HEK293T (cell line): ENCODE results near the gene RAB3IL1.

Experiments
- CTCF ChIA-PET: fragments of 350-600 bp; formaldehyde crosslinking; extraction: SDS; loops from one replicate; lab custom pipeline; 2021; ENCODE audit warnings: antibody characterized with exemption, inconsistent platforms; lab: Yijun Ruan, JAX
- POLR2A ChIA-PET: fragments of 350-600 bp; formaldehyde crosslinking; extraction: SDS; loops from one replicate; lab custom pipeline; 2020; ENCODE audit warnings: antibody characterized with exemption, inconsistent platforms; lab: Yijun Ruan, JAX
- DNase-seq: peaks from one replicate; pipeline ENCODE4 v3.0.0; 2012; ENCODE audit warnings: mixed read lengths; ENCODE audit errors: extremely low spot score
- ARNT ChIP-seq: fragments of 450-650 bp; IDR thresholded peaks from 2 replicates; pipeline ENCODE4 v1.6.1; 2017; ENCODE audit warnings: mild to moderate bottlenecking
- BHLHE40 ChIP-seq: fragments of 450-650 bp; IDR thresholded peaks from 2 replicates; pipeline ENCODE4 v1.6.1; 2016; ENCODE audit warnings: mild to moderate bottlenecking, moderate library complexity, borderline replicate concordance
- CTBP1 ChIP-seq: fragments of 450-650 bp; IDR thresholded peaks from 2 replicates; pipeline ENCODE4 v1.6.1; 2016; ENCODE audit warnings: borderline replicate concordance
- ELF4 ChIP-seq: fragments of 450-650 bp; IDR thresholded peaks from 2 replicates; pipeline ENCODE4 v1.6.1; 2017; ENCODE audit warnings: antibody characterized with exemption
- FOXA1 ChIP-seq: fragments of 450-650 bp; IDR thresholded peaks from 2 replicates; pipeline ENCODE4 v1.6.1; 2016; ENCODE audit warnings: mild to moderate bottlenecking
- FOXK2 ChIP-seq: fragments of 450-650 bp; IDR thresholded peaks from 2 replicates; pipeline ENCODE4 v1.6.1; 2016; ENCODE audit warnings: mild to moderate bottlenecking
- FOXM1 ChIP-seq: fragments of 450-650 bp; IDR thresholded peaks from 2 replicates; pipeline ENCODE4 v1.6.1; 2017; ENCODE audit warnings: mild to moderate bottlenecking, borderline replicate concordance
- HDGF ChIP-seq: fragments of 450-650 bp; IDR thresholded peaks from 2 replicates; pipeline ENCODE4 v1.6.1; 2017; ENCODE audit warnings: antibody characterized with exemption, borderline replicate concordance
- L3MBTL2 ChIP-seq: fragments of 450-650 bp; conservative IDR thresholded peaks from 2 replicates; pipeline ENCODE4 v1.6.1; 2016; ENCODE audit warnings: mild to moderate bottlenecking
- LEF1 ChIP-seq: fragments of 450-650 bp; IDR thresholded peaks from 2 replicates; pipeline ENCODE4 v1.6.1; 2017; ENCODE audit warnings: mild to moderate bottlenecking, borderline replicate concordance
- NFRKB ChIP-seq: fragments of 450-650 bp; IDR thresholded peaks from 2 replicates; pipeline ENCODE4 v1.6.1; 2016; ENCODE audit warnings: mild to moderate bottlenecking, moderate library complexity
- SP1 ChIP-seq: fragments of 450-650 bp; IDR thresholded peaks from 2 replicates; pipeline ENCODE4 v1.6.1; 2017
- SUZ12 ChIP-seq: fragments of 450-650 bp; IDR thresholded peaks from 2 replicates; pipeline ENCODE4 v1.6.1; 2016; ENCODE audit warnings: mild to moderate bottlenecking
- TARDBP ChIP-seq: fragments of 450-650 bp; IDR thresholded peaks from 2 replicates; pipeline ENCODE4 v1.6.1; 2016
- ZNF384 ChIP-seq: fragments of 450-650 bp; IDR thresholded peaks from 2 replicates; pipeline ENCODE4 v1.6.1; 2016
- TF ChIP-seq, protein P1 (sequence below): fragments of 450-650 bp; IDR thresholded peaks from 2 replicates; pipeline ENCODE4 v1.6.1; 2016

The RAB3IL1 gene

DNA sequence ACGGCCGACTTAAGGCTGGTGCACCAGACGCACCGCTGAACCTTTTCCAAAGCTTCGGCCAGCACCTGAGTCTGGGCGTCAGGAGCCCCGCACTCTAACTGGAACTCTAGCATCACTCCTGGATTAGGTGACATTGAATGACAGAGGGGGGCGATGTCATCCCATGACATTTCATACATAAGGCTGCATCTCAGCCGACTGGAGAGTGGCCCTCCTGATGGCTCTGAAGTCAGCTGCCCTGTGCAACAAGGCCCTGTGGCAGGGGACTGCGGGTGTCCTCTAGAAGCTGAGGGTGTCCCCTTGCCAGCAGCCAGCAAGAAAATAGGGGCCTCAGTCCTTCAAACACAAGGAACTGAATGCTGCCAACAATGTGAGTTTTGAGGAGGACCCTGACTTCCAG is 16.0 kb downstream of the RAB3IL1 start:
- no peak for DNase-seq
- CTCF ChIA-PET = interaction anchor here (0.7 to 6.9 kb wide), 3 partner anchors 46 to 205 kb away, joined by 3 to 73 read pairs (median 4); no protein-coding TSS in a partner anchor
- no peak for TF ChIP-seq ZNF384
- POLR2A ChIA-PET = interaction anchor here (0.9 to 1.1 kb wide), 2 partner anchors 46 to 48 kb away, joined by 3 read pairs; no protein-coding TSS in a partner anchor

DNA sequence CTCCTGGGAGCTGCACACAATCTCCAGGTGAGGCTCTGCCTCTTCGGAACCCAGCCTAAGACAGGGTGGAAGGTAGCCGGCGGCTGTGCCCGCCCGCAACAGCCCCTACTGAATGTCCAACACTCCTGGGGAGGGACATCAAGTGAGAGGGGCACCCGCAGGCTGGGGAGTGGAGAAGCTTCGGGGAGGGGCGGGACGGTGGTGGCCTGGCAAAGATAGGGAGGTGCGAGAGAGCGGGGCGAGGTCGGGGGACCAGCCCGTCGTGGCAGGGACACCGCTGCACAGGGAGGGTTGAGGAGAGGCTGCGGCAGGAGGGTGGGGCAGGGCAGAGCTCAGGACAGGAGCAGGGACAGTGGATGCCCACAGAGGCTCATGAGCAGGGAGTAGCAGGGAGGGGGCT is 17.1 kb downstream of the RAB3IL1 start:
- CTCF ChIA-PET = interaction anchor here (0.5 to 6.9 kb wide), 7 partner anchors 8 to 208 kb away, joined by 3 to 77 read pairs (median 21); no protein-coding TSS in a partner anchor
- TF ChIP-seq FOXK2 = no peak
- no peak for TF ChIP-seq HDGF
- no peak for TF ChIP-seq FOXM1
- TF ChIP-seq SUZ12 = no peak
- TF ChIP-seq NFRKB = no peak
- TF ChIP-seq BHLHE40 = no peak
- no peak for TF ChIP-seq LEF1
- TF ChIP-seq L3MBTL2 = no peak
- TF ChIP-seq FOXA1 = no peak
- TF ChIP-seq TARDBP = no peak
- no peak for TF ChIP-seq ZNF384
- TF ChIP-seq SP1 = no peak
- TF ChIP-seq ELF4 = no peak
- no peak for TF ChIP-seq CTBP1
- TF ChIP-seq ARNT = no peak
- TF ChIP-seq, protein P1, sequence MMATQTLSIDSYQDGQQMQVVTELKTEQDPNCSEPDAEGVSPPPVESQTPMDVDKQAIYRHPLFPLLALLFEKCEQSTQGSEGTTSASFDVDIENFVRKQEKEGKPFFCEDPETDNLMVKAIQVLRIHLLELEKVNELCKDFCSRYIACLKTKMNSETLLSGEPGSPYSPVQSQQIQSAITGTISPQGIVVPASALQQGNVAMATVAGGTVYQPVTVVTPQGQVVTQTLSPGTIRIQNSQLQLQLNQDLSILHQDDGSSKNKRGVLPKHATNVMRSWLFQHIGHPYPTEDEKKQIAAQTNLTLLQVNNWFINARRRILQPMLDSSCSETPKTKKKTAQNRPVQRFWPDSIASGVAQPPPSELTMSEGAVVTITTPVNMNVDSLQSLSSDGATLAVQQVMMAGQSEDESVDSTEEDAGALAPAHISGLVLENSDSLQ = no peak
- no peak for DNase-seq
- POLR2A ChIA-PET = interaction anchor here (0.7 to 2.4 kb wide), 2 partner anchors 47 to 67 kb away, joined by 3 to 8 read pairs; partner anchors contain the start of gene FTH1

DNA sequence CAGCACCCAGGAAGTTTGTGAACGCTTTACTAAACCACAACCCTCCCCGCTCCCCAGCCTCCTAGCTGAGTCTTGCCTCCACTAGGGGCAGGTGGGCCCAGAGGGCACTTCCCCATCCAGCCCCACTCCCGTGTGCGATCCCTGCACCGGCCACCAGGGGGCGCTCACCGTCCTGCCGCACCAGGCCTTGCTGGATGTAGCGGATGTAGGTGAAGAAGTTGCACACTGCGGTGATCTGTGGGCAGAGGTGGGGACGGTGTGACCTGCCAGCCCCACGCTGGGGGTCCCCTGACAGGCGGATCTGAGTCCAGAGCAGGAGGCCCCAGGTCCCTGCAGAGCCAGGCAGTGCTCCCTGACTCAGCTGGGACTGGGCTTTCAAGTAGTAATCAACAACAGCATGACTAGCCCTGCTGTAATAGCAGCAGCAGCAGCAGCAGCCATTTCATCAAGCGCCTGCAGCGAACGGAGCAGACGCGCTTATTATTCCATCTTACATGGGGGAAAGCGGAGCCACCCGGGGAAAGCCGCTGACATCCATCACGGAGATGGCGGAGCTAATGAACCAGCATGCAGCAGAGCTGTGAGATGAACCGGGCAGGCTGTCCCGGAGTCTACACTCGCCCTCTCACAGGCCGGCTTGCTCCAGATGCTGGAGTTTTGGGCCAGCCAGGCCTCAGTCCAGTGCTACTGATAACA is 18.1 kb downstream of the RAB3IL1 start:
- peak; percentile 95 for DNase-seq
- CTCF ChIA-PET = interaction anchor here (0.5 to 6.9 kb wide), 34 partner anchors 9 to 209 kb away, joined by 3 to 77 read pairs (median 4); partner anchors contain the start of gene BEST1
- POLR2A ChIA-PET = interaction anchor here (1.3 to 2.4 kb wide), 3 partner anchors 48 to 68 kb away, joined by 4 to 8 read pairs (median 7); partner anchors contain the start of genes BEST1 and FTH1
- TF ChIP-seq ARNT (no peak), ZNF384 (no peak), BHLHE40 (no peak), FOXK2 (no peak), SUZ12 (no peak), NFRKB (no peak), FOXA1 (no peak)
- TF ChIP-seq, protein P1 = no peak

DNA sequence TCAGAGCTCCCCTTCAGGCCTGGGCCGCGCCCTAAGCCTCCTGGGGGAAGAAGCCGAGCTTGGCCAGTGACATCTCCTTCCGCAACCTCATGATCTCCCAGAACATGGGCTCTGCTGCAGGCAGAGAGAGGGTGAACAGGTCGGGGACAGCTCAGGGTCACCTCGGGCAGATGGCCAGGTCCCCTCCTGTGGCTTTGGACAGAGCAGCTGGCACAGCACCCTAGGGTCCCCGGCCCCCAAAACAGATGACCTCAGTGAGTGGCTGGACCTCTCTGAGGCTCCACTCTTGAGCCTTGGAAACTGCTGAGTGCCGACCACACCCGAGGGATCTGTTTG is 19.2 kb downstream of the RAB3IL1 start:
- POLR2A ChIA-PET = interaction anchor here (0.7 to 2.2 kb wide), 3 partner anchors 49 to 184 kb away, joined by 3 to 8 read pairs (median 3); no protein-coding TSS in a partner anchor
- no peak for DNase-seq
- CTCF ChIA-PET = interaction anchor here (0.8 to 6.9 kb wide), 24 partner anchors 8 to 210 kb away, joined by 3 to 77 read pairs (median 4); partner anchors contain the start of genes BEST1 and RAB3IL1
- TF ChIP-seq FOXM1 = no peak
- TF ChIP-seq LEF1 = no peak
- TF ChIP-seq SP1 = no peak
- TF ChIP-seq HDGF = no peak
- TF ChIP-seq BHLHE40 = no peak
- TF ChIP-seq L3MBTL2 = no peak
- no peak for TF ChIP-seq FOXA1
- TF ChIP-seq TARDBP = no peak
- TF ChIP-seq SUZ12 = no peak
- TF ChIP-seq CTBP1 = no peak

DNA sequence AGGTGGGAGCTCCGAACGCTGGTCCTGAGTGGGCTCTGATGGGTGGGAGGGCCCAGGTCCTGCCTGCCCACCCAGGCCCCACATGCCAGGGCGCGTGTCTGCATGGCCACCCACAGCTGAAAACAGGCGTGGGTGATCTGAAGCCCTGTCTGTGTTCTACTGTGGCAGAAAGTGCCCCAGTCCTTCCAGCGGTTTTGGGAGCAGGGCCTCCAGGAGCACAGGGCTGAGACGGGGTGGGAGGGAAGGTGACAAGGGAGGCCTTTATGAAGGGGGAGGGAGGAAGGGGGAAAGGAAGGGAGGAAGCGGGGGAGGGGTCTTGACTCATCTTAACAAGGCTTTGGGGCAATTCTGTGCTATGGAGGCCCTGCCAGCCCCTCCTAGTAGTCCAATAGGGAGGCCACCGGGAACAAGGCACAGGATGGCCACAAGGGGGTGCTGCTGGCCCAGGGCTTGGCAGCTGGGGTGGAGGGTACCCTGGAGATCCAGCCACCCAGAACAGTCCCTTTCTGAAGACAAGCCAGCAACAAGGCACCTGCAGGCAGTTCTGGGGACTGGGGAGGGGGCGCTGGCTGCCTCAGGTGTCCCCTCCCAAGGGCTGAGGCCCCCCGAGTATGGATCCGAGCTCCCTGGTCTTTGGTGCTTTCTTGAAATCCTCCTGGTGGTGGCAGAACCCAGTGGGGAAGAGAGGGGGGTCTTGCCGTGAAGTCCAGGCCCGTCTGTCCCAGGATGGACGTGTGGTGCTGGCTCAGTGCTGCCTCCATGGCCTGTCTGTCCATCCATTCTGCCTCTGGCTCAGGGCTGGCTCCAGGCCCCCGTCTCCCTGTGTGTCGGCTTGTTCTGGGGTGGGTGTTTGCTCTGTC is 19.7 kb downstream of the RAB3IL1 start:
- TF ChIP-seq CTBP1 = no peak
- TF ChIP-seq SP1 = no peak
- no peak for TF ChIP-seq HDGF
- no peak for TF ChIP-seq FOXM1
- TF ChIP-seq FOXA1 = no peak
- DNase-seq = peak; percentile 86
- ChIA-PET POLR2A (interaction anchor here (0.7 to 2.2 kb wide), 3 partner anchors 50 to 184 kb away, joined by 3 to 8 read pairs (median 3); no protein-coding TSS in a partner anchor), CTCF (interaction anchor here (0.7 to 6.9 kb wide), 23 partner anchors 10 to 211 kb away, joined by 3 to 77 read pairs (median 4); partner anchors contain the start of genes BEST1 and RAB3IL1)
